GM12873 (cell line): ENCODE results near the gene FBRSL1.

Experiments used
- TF ChIP-seq, protein P1 (sequence below): IDR thresholded peaks from 2 replicates; pipeline ENCODE4 v1.5.1; 2012; ENCODE audit warnings: low read depth, mild to moderate bottlenecking, moderate library complexity, low read length, control low read depth; ENCODE audit not compliant: insufficient read depth; ENCODE audit errors: missing control alignments

Gene FBRSL1

DNA sequence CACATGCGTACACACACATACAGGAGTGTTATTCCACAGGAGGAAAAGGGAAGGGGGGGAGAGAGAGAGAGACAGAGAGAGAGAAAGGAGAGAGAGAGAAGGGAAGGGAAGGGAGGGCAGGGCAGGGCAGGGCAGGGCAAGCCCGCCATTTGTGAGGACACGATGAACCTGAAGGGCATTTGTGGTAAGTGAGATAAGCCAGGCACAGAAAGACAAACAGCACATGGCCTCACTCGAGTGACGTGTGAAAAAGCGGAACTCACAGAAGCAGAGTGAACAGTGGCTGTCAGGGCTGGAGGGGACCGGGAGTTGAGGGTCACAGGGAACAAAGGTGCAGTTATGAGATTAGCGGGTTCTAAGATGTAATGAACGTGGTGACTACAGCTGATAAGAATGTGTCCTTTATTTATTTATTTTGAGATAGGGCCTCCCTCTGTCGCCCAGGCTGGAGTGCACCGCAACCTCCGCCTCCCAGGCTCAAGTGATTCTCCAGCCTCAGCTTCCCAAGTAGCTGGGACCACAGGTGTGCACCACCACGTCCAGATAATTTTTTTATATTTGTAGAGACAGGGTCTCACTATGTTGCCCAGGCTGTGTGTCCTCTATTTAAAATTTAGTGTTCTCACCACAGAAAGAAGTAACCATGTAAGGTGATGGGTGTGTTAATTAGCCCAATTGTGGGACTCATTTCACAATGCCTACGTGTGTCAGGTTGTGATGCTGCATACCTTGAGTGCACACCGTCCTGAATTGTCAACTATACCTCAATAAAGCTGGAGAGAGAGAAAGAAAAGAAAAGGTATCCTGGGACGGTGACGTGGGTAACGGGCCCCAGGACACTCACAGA, 18.7 kb upstream of the FBRSL1 start:
- TF ChIP-seq, protein P1, sequence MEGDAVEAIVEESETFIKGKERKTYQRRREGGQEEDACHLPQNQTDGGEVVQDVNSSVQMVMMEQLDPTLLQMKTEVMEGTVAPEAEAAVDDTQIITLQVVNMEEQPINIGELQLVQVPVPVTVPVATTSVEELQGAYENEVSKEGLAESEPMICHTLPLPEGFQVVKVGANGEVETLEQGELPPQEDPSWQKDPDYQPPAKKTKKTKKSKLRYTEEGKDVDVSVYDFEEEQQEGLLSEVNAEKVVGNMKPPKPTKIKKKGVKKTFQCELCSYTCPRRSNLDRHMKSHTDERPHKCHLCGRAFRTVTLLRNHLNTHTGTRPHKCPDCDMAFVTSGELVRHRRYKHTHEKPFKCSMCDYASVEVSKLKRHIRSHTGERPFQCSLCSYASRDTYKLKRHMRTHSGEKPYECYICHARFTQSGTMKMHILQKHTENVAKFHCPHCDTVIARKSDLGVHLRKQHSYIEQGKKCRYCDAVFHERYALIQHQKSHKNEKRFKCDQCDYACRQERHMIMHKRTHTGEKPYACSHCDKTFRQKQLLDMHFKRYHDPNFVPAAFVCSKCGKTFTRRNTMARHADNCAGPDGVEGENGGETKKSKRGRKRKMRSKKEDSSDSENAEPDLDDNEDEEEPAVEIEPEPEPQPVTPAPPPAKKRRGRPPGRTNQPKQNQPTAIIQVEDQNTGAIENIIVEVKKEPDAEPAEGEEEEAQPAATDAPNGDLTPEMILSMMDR = no peak

DNA sequence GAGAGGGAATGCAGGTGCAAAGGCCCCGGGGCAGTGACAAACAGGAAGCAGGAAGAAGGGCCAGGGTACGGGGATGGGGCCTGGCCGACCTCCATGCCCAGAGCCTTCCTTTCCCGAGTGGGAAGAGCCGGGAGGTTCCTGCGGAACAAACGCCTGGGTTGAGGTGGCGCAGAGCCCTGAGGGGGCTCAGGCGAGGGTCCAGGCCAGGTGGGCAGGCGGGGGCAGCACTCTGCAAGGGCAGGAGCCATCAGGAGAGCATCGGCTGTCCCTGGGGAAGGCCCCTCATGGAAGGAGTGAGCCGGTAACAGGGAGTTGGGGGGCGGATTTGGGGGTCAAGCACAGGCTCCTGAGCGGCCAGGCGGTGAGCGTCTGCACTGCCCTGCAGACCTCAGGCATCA, 18.1 kb upstream of the FBRSL1 start:
- TF ChIP-seq, protein P1 = no peak

DNA sequence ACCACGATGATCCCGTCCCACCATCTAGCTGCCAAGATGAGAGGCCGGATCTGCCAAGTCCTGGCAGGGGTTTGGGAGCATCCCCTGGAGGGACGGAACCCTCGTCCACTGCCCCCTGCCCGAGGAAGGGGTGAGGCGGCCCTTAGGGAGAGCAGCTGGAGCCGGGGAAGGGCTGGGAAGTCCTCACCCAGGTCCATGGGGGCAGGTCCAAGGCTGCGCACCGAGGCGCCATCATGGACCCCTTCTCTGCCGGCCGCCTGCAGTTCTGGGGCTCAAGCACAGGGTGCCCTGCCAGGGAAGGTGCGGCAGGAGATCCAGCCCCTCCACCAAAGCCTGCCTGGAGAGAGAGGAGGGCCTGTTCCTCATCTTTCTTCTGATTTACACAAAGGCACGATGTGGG, 17.6 kb upstream of the FBRSL1 start:
- TF ChIP-seq, protein P1 = no peak

DNA sequence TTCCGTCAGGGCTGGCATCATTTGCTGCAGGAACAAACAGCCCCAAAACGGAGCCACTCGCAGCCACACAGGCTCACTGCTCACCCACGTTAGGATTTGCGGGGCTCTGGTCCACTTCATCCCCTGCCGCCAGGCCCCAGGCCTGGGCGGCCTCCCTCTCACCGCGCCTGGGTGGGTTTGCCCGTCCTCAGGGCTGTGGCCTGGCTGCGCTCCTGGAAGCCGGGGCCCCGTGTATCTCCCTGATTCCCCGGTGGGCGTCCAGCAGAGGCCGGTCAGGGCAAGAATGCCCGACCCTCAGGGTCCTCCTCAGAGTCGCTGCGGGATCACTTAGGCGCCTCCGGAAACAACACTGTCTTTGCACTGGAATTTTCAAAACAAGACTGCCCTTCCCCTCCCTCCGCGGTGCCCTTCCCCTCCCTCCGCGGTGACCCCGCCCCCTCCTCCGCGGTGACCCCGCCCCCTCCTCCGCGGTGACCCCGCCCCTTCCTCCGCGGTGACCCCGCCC, 15.7 kb upstream of the FBRSL1 start:
- TF ChIP-seq, protein P1 = no peak

DNA sequence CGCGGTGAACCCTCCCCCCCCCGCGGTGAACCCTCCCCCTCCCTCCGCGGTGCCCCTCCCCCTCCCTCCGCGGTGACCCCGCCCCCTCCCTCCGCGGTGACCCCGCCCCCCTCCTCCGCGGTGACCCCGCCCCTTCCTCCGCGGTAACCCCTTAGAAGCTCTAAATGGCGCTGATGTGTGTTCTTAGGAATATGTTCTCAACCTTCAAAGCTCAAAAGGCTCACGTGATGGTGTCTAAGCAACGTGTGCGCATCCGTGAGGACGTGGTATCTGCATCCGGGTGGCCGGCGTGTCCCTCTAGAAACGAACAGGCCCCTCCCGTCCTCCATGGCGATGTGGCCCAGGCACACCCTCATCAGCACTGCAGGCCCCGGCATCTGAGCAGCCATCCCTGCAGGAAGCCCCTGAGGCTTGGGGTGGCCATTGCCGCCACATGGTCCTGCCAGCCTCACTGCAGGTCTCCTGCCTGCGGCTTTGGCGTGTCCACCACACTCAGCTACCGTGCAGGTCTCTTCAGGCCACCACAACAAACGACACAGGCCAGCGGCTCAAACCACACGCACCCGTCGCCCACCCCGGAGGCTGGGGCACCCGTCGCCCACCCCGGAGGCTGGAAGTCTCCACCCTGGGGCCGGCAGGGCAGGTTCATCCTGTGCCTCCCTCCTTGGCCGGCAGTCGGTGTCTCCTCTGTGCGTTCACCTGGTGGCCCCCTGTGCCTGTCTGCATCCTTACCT, 14.5 kb upstream of the FBRSL1 start:
- TF ChIP-seq, protein P1 = no peak

DNA sequence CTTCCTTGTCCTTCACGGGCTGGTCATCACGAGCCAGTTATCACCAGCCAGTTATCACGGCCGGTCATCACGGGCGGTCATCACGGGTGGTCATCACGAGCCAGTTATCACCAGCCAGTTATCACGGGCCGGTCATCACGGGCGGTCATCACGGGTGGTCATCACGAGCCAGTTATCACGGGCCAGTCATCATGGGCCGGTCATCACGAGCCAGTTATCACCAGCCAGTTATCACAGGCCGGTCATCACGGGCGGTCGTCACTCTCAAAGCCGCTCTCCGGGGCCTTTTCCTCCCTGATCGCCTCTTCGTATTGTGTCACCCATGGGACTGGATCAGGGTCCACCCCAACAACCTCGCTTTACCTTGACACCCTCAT, 13.9 kb upstream of the FBRSL1 start:
- TF ChIP-seq, protein P1 = no peak

DNA sequence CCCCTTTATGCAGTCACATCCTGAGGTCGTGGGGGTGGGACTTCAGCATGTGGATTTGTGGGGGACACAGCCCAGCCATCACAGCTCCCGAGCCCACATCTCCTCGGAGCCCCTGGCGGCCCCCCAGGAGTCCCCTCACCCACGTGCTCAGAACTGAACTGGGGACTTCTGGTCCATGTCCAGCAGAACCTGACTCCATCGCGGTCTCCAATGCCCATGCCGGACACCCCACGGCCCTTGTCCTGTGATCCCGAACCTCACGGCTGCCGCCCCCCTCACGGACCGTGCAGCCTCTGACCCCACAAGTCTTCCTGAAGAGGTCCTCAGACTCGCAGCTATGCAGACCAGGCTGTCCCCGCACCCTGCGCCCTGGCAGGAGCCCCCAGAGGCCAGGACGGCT, 13.5 kb upstream of the FBRSL1 start:
- TF ChIP-seq, protein P1 = no peak
